ENCODE results near the gene STK35. TPM values are rescaled to one million over a fixed set of nuclear protein-coding genes. Genes with fewer than 3 reads are reported as not detected.

STK35 gene
- total and polyA plus RNA-seq, 8 donors = 3.5 to 10.7 (median 5.6) TPM

- no peak for DNase-seq
- H3K9me3 ChIP-seq = no peaks in the 10 kb centered on the region
- no peaks in the 10 kb centered on the region for H3K27me3 ChIP-seq
- FAIRE-seq = no peak
- H3K4me3 ChIP-seq = no peak overlapping the region
- H3K4me1 ChIP-seq = no peaks in the 10 kb centered on the region
- H3K36me3 ChIP-seq = no peaks in the 10 kb centered on the region
- no peak for TF ChIP-seq CTCF (IDR thresholded peaks at IDR 0.05)
- intact Hi-C loops (cut with DNase I) = no loop called here
- no peak overlapping the region for H3K27ac ChIP-seq
- ATAC-seq = no peak
- 77 to 90% methylated on average over 1 of the region's 1 CpG for WGBS, 2 donors
Observed at GRCh38 chr20:2127238-2127637, 25.6 kb downstream of the STK35 start.

GRCh38 chr20:2128542-2128941, 26.9 kb downstream of the STK35 start:
- Histone ChIP-seq H3K4me1 (no peaks in the 10 kb centered on the region), H3K36me3 (no peaks in the 10 kb centered on the region), H3K4me3 (no peak overlapping the region), H3K27ac (no peak overlapping the region), H3K27me3 (no peaks in the 10 kb centered on the region), H3K9me3 (no peaks in the 10 kb centered on the region)
- FAIRE-seq = no peak
- no peak for TF ChIP-seq CTCF (IDR thresholded peaks at IDR 0.05)
- ATAC-seq = no peak
- no peak for DNase-seq
- 88% methylated on average over 6 of the region's 6 CpGs for WGBS, 2 donors
- intact Hi-C loops (cut with DNase I) = no loop called here

GRCh38 chr20:2130062-2130591, 28.5 kb downstream of the STK35 start:
- Histone ChIP-seq H3K9me3 (no peaks in the 10 kb centered on the region), H3K27ac (no peak overlapping the region), H3K27me3 (no peaks in the 10 kb centered on the region), H3K4me1 (no peaks in the 10 kb centered on the region), H3K4me3 (no peak overlapping the region), H3K36me3 (no peaks in the 10 kb centered on the region)
- no peak for ATAC-seq
- TF ChIP-seq CTCF (IDR thresholded peaks at IDR 0.05) = no peak
- intact Hi-C loops (cut with DNase I) = no loop called here
- no peak for DNase-seq
- no peak for FAIRE-seq
- 91 to 93% methylated on average over 15 of the region's 15 CpGs for WGBS, 2 donors

GRCh38 chr20:2130683-2131082, 29.1 kb downstream of the STK35 start:
- Histone ChIP-seq H3K9me3 (no peaks in the 10 kb centered on the region), H3K36me3 (no peaks in the 10 kb centered on the region), H3K27me3 (no peaks in the 10 kb centered on the region), H3K4me3 (no peak overlapping the region), H3K27ac (no peak overlapping the region), H3K4me1 (no peaks in the 10 kb centered on the region)
- DNase-seq (no peak), FAIRE-seq (no peak), ATAC-seq (no peak)
- WGBS, 2 donors = 92 to 93% methylated on average over 9 of the region's 9 CpGs
- intact Hi-C loops (cut with DNase I) = no loop called here
- TF ChIP-seq CTCF (IDR thresholded peaks at IDR 0.05) = no peak

- intact Hi-C loops (cut with DNase I) = no loop called here
- DNase-seq (no peak), FAIRE-seq (no peak), ATAC-seq (no peak)
- Histone ChIP-seq H3K4me3 (no peak overlapping the region), H3K36me3 (no peaks in the 10 kb centered on the region), H3K4me1 (no peaks in the 10 kb centered on the region), H3K27ac (no peak overlapping the region), H3K27me3 (no peaks in the 10 kb centered on the region), H3K9me3 (no peaks in the 10 kb centered on the region)
- WGBS, 2 donors = 97% methylated on average over 3 of the region's 3 CpGs
- TF ChIP-seq CTCF (IDR thresholded peaks at IDR 0.05) = no peak
Observed at GRCh38 chr20:2131366-2131765, 29.7 kb downstream of the STK35 start.

Data from pancreas (tissue), 10 donors.